A673 (cell line): ENCODE data around the gene PGAP3. TPM values are rescaled to one million over a fixed set of nuclear protein-coding genes. Genes with fewer than 3 reads are reported as not detected.

Source experiments
- BruUV-seq: library from RNA; stranded (reverse); fragments of 400-500 nt; replicated peaks from 2 replicates; lab custom pipeline; 2021; lab: Mats Ljungman, UMichigan
- CTCF ChIA-PET: fragments of 300-600 bp; sonication (Branson Sonifier 250); formaldehyde crosslinking; loops from one replicate; lab custom pipeline; 2022; ENCODE audit warnings: antibody characterized with exemption; lab: Charles Lee
- POLR2A ChIA-PET: fragments of 300-600 bp; sonication (Branson Sonifier 250); formaldehyde crosslinking; loops from one replicate; lab custom pipeline; 2022; ENCODE audit warnings: antibody characterized with exemption; ENCODE audit not compliant: low non-redundant PET; lab: Charles Lee
- DNase-seq: peaks from one replicate; pipeline ENCODE4 v3.0.0-alpha.2; 2015; ENCODE audit warnings: low spot score
- H3K27ac ChIP-seq: fragments of 200-600 bp; sonication (generic); 2 replicates; pipeline ENCODE4 v1.5.1; 2016; ENCODE audit warnings: mixed run types, low read depth, mild to moderate bottlenecking, mixed read lengths, antibody characterized with exemption, low read length; ENCODE audit not compliant: poor library complexity, severe bottlenecking
- H3K27me3 ChIP-seq: fragments of 200-600 bp; sonication (generic); replicated peaks from 2 replicates; pipeline ENCODE4 v1.6.1; 2017; ENCODE audit warnings: mixed run types, low read depth, mild to moderate bottlenecking, mixed read lengths, antibody characterized with exemption, low read length; ENCODE audit not compliant: insufficient read depth, poor library complexity
- H3K36me3 ChIP-seq: fragments of 200-600 bp; sonication (generic); 2 replicates; pipeline ENCODE4 v1.6.1; 2016; ENCODE audit warnings: mixed run types, mild to moderate bottlenecking, mixed read lengths, antibody characterized with exemption, low read length; ENCODE audit not compliant: insufficient read depth, poor library complexity, severe bottlenecking
- H3K4me1 ChIP-seq: fragments of 200-600 bp; sonication (generic); 2 replicates; pipeline ENCODE4 v1.6.1; 2017; ENCODE audit warnings: mixed run types, mild to moderate bottlenecking, mixed read lengths, antibody characterized with exemption, low read length; ENCODE audit not compliant: insufficient read depth, poor library complexity, severe bottlenecking
- H3K4me3 ChIP-seq: fragments of 200-600 bp; sonication (generic); 2 replicates; pipeline ENCODE4 v1.5.1; 2016; ENCODE audit warnings: low read depth, mixed run types, mild to moderate bottlenecking, mixed read lengths, low read length; ENCODE audit not compliant: poor library complexity, severe bottlenecking
- H3K9me3 ChIP-seq: fragments of 200-600 bp; sonication (generic); 2 replicates; pipeline ENCODE4 v1.6.1; 2016; ENCODE audit warnings: mixed run types, low read depth, mild to moderate bottlenecking, mixed read lengths, antibody characterized with exemption, low read length; ENCODE audit not compliant: poor library complexity, severe bottlenecking
- EZH2 ChIP-seq: fragments of 200-600 bp; sonication (generic); IDR thresholded peaks from 2 replicates; pipeline ENCODE4 v1.6.1; 2017; ENCODE audit warnings: borderline replicate concordance, low read depth, mild to moderate bottlenecking, mixed read lengths, antibody characterized with exemption, low read length; ENCODE audit not compliant: poor library complexity, severe bottlenecking
- intact Hi-C: fragments of 100-400 bp; cut with micrococcal nuclease; formaldehyde crosslinking; loops from one replicate; pipeline ENCODE4 v1.10.0; 2022; ENCODE audit not compliant: unreplicated experiment
- total RNA-seq: library from RNA; stranded (reverse); gene quantifications from 2 replicates; pipeline ENCODE4 v1.2.3, GENCODE V29; 2021
- TF ChIP-seq, protein P1 (sequence below): fragments of 300-800, 200-600 bp; sonication (generic); conservative IDR thresholded peaks from 2 replicates; pipeline ENCODE4 v1.5.1; 2017; ENCODE audit warnings: low read depth, mild to moderate bottlenecking, antibody characterized with exemption, low read length, moderate library complexity, mixed read lengths

Gene PGAP3
- total RNA-seq, 1 experiment from 2014 or later: 3.6 TPM

DNA sequence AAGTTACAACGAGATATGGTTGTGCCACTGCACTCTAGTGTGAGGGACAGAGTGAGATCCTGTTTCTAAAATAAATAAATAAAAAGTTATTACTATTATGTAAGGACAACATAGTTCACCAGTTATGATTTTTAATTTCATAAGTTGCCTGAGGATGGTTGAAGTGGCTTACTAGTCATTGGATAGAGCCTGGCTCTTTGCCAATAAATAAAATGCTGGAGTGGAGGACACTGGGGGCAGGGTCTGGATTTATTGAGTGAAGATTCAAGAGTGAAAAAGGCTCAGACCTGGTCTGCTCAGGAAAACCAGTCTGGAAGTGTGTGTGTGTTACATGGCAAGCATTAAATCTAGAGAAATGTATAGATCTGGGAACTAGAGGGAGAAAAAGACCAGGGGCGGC lies 48.8 kb downstream of the PGAP3 start:
- no peaks in the 10 kb centered on the region for H3K9me3 ChIP-seq
- no peak overlapping the region for H3K4me3 ChIP-seq
- no peaks in the 10 kb centered on the region for H3K36me3 ChIP-seq
- POLR2A ChIA-PET: no interaction called here
- no peak for DNase-seq
- peaks cover 6% of the 10 kb centered on the region for H3K4me1 ChIP-seq
- H3K27me3 ChIP-seq: no peaks in the 10 kb centered on the region
- BruUV-seq: no TSS peak
- no peak overlapping the region for H3K27ac ChIP-seq
- CTCF ChIA-PET: no interaction called here
- TF ChIP-seq EZH2: no peak
- TF ChIP-seq, protein P1, sequence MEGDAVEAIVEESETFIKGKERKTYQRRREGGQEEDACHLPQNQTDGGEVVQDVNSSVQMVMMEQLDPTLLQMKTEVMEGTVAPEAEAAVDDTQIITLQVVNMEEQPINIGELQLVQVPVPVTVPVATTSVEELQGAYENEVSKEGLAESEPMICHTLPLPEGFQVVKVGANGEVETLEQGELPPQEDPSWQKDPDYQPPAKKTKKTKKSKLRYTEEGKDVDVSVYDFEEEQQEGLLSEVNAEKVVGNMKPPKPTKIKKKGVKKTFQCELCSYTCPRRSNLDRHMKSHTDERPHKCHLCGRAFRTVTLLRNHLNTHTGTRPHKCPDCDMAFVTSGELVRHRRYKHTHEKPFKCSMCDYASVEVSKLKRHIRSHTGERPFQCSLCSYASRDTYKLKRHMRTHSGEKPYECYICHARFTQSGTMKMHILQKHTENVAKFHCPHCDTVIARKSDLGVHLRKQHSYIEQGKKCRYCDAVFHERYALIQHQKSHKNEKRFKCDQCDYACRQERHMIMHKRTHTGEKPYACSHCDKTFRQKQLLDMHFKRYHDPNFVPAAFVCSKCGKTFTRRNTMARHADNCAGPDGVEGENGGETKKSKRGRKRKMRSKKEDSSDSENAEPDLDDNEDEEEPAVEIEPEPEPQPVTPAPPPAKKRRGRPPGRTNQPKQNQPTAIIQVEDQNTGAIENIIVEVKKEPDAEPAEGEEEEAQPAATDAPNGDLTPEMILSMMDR: no peak
- intact Hi-C loops: no loop called here

GRCh38 chr17:39638317-39638716 lies 49.5 kb downstream of the PGAP3 start:
- Histone ChIP-seq H3K4me3 (peak overlapping the region; percentile 74), H3K9me3 (no peaks in the 10 kb centered on the region), H3K27ac (no peak overlapping the region), H3K36me3 (no peaks in the 10 kb centered on the region), H3K4me1 (peaks cover 6% of the 10 kb centered on the region), H3K27me3 (no peaks in the 10 kb centered on the region)
- no TSS peak for BruUV-seq
- POLR2A ChIA-PET: no interaction called here
- intact Hi-C loops: no loop called here
- CTCF ChIA-PET: interaction anchor here (0.9 to 1.3 kb wide), 2 partner anchors 15 to 17 kb away, joined by 3 to 5 read pairs; no protein-coding TSS in a partner anchor
- TF ChIP-seq, protein P1: no peak
- no peak for TF ChIP-seq EZH2
- DNase-seq: no peak

DNA sequence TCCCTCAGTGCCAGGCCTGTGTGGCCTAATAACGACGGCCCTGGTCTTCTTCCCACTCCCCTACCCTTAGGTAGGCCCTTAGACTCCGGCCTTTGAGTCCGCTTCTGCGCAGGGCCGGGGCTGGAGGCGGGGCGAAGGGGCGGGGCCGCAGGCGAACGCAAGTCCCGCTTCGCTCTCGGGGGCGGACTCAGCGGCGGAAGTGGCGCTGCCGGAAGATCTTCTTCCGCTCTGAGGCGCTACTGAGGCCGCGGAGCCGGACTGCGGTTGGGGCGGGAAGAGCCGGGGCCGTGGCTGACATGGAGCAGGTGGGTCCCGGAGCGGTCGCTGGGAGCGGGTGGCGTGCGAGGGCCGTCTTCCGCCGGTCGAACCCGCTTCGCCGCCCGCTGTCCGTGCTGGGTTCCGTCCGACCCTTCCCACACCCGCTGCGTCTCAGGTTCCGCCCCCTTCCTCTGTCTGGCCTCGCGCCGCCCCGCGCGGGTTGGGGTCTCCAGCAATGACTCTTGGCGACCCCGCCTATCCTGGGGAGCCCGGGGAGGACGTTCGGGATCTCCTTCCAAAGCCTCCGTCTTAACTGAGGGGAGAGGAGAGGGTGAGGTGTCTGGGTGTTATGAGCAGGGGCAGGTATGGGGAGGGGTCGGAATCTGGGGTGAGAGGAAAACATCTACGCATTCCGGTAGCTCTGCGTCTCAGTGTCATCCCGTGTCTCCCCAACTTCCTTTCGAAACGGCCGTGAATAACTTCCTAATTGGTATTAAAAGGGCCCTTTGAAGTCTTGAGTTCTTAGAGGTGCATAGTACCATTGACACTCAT lies 50.7 kb downstream of the PGAP3 start, which contains the start of gene STARD3:
STARD3 (plus strand) TSS at position 218 of the 810 bp plus-strand sequence. CDS start 16,388 bp downstream, outside the sequence.
- no peaks in the 10 kb centered on the region for H3K27me3 ChIP-seq
- BruUV-seq: no TSS peak
- peak; percentile 84 for DNase-seq
- no peaks in the 10 kb centered on the region for H3K36me3 ChIP-seq
- peaks cover 6% of the 10 kb centered on the region for H3K4me1 ChIP-seq
- no peak for TF ChIP-seq EZH2
- TF ChIP-seq, protein P1: no peak
- peak within 1 kb of the TSS; percentile 85 for H3K27ac ChIP-seq
- intact Hi-C loops: no loop called here
- ChIA-PET POLR2A (no interaction called here), CTCF (interaction anchor here (0.9 to 1.3 kb wide), 2 partner anchors 16 kb away, joined by 3 to 5 read pairs; no protein-coding TSS in a partner anchor)
- peak within 1 kb of the TSS; percentile 74 for H3K4me3 ChIP-seq
- H3K9me3 ChIP-seq: no peaks in the 10 kb centered on the region
